Renal pelvis (tissue), 4 donors: ENCODE measurements around the gene CACTIN. TPM values are rescaled to one million over a fixed set of nuclear protein-coding genes. Genes with fewer than 3 reads are reported as not detected.

ENCODE experiments used
- DNase-seq: peaks from one replicate; pipeline ENCODE4 v3.0.0-alpha.2; 2013
- polyA plus RNA-seq, 3 donors: library from polyadenylated mRNA; unstranded; fragments of 120-200 nt; gene quantifications; one replicate each; pipeline ENCODE4 v1.2.1, GENCODE V29; 2013; ENCODE audit not compliant: insufficient read length in 3 of 3

The CACTIN gene
- polyA plus RNA-seq, 3 donors: 27.4 to 30.2 (median 30.0) TPM

DNA sequence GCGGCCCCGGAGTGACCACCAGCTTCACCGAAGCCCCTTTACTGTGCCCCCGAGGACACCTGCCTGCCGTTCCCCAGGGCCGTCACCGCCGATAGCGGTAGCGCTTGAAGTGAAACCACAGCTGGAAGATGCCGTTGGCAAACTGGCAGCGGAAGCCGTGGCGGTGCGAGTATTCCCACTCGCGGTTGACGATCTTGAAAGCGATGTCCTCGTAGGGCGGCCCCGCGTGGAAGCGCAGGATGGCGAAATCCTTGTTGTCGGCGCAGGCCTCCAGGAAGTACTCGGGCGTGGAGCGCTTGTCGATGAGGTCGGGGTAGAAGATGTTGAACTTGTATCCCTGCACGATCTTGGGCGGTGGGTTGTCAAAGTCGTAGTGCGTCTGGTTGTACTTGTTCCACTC, 14.7 kb downstream of the CACTIN start:
- DNase-seq: no peak

- DNase-seq: no peak
These were observed 15.6 kb downstream of the CACTIN start for GRCh38 chr19:3610745-3611717.

- DNase-seq: no peak
These were observed 16.5 kb downstream of the CACTIN start for GRCh38 chr19:3609779-3610719.

DNA sequence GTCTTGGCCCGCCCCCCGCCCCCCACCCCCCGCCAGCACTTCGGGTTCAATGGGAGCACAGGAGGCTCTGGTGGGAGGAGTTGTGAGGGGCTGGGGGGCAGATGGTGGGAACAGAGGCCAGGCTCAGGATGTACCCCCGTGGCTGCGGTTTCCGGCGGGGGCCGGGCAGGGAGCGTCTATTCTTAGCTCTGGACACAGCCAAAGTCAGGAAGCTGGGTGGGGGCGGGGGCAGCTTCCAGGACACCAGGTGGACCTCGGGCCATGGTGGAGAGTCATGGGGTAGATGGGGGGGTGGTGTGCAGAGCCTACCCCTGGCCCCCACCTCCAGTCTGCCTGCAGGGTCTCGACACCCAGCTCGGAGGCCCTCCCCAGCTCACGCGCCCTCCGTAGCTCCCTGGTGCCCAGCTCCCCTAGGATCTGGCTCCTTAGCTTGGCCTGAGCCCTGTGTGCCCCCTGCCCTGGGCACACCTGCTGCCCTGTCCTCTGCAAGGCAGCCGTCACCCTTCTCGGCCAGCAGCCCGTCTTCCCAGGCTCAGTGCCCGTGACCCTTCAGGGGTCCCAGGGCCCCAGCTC, 17.8 kb downstream of the CACTIN start:
- no peak for DNase-seq

- DNase-seq: no peak
These were observed 18.4 kb downstream of the CACTIN start for GRCh38 chr19:3608079-3608641.

DNA sequence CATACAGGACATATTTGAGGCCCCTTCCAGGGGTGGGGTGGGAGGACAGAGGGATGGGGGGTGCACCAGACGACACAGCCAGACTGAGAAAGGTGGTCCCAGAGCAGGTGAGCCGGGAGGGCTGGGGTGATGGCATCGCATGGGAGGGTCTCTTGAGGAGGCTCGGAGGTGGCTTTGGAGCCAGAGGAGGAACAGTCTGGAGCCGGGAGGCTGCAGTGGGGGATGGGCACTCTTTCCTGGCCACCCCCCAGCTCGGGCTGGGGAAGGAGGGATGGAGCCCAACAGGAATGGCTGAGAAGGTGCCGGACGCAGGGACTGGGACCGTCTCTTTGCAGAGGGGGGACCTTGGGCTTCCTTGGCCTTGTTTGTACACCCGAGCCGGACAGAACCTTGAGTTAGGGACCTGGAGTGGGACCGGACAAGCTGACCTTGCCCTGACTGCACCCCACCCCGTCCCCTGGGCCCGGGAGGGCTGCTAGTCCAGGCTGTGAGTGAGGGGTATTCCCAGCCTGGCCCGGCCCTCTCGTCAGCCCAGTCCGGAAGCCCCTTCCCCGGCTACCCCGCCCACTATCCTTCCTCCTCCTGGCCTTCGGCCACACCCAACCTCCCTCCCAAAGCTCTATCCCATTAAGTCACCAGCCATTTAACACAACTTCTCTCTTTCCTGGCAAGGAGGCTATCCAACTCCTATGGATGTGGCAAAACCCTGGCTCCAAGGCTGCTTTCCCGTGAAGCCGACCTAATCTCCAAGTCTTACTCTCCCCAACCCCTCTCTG, 19.1 kb downstream of the CACTIN start:
- peak; percentile 12 for DNase-seq

GRCh38 chr19:3606690-3607289, 19.8 kb downstream of the CACTIN start, which contains the start of gene TBXA2R:
Gene TBXA2R, minus strand, starts transcription at chr19:3606875. Its CDS starts 6,241 bp downstream, at chr19:3600634.
- peak; percentile 27 for DNase-seq

DNA sequence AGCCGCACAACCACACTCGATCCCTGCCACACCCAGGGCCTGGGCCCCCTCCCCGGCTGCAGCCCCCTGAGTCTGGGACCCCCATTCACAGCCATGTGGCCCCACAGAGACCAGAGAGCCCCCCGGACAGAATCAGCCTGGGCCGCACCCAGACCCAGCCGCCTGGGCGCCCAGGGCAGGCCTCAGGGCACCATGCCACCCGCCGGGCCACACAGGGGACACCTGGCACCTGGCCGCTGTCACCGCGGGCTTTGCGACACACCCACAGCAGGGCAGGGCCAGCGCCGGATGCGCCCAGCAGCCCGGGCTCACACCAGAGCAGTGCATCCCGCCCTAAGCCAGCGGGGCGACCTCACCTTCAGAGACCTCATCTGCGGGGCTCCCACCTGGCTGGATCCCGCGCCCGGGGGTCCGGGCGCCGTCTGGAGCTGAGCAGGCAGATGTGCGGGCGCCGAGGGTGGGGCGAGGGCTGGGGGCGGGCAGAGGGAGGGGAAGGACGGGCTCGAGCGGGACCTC, 20.4 kb downstream of the CACTIN start:
- DNase-seq: no peak

DNA sequence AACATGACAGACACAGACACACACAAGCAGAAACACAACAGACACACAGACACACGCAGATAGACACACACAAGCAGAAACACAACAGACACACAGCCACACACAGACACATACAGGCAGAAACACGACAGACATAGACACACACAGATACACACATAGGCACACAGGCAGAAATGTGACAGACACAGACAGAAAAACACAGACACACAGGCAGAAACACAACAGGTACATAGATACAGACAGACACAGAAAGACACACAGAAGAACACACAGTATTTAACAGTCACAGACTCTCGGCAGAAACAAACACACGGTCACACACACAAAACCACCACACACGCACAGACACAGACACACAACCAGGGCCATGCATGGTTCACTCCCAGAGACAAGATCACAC, 20.8 kb downstream of the CACTIN start:
- DNase-seq: no peak

GRCh38 chr19:3605361-3605760, 21.2 kb downstream of the CACTIN start:
- no peak for DNase-seq

DNA sequence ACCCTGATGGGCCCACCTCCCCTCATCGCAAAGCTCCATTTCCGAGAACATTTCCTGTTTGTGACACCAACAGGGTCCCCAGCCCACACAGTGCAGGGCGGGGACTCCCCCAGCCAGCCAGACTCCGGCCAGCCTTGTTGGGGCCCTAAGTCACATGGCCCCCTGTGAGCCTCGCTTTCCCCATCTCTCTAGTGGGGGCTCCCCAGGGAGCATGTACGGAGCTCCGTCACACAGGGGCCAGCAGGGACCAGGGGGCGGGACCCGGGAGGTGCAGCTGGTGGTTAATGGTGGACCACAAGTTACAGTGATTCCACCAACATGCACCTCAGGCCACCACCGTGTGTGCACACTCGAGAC, 21.6 kb downstream of the CACTIN start:
- DNase-seq: no peak

GRCh38 chr19:3604227-3604986, 22.2 kb downstream of the CACTIN start:
- no peak for DNase-seq

DNA sequence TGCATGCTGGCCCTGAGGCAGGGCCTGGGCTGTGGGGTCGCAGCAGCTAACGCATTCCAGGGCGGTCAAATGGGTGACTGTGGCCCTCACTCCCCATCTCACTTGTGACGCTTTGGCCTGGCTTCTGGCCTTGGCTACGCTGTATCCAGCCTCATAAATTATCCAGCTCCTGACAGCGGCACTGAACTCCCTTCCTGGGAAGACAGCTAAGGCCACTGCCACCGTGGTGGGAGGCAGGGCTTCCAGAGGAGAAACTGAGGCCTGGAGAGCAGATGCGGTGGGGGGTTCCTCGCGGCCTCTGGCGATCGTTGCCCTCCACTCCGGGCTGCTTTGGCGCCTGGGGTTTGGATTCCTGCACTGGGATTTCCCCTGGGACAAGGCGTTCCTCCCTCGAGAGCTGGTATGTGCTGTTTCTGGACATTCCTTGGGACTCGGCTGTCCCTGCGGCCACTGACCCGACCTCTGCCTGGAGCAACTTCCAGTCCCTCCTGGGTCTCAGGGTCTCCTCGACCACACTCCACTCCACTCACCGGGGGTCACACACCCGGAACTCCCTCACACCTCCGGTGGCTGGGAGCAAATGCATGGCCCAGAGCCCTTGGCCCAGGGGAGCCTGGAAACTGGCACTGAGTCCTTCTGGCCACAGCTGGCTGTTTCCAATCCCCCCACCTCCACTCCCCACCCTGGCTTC, 23.3 kb downstream of the CACTIN start:
- no peak for DNase-seq

GRCh38 chr19:3601021-3601420, 25.6 kb downstream of the CACTIN start:
- DNase-seq: no peak

DNA sequence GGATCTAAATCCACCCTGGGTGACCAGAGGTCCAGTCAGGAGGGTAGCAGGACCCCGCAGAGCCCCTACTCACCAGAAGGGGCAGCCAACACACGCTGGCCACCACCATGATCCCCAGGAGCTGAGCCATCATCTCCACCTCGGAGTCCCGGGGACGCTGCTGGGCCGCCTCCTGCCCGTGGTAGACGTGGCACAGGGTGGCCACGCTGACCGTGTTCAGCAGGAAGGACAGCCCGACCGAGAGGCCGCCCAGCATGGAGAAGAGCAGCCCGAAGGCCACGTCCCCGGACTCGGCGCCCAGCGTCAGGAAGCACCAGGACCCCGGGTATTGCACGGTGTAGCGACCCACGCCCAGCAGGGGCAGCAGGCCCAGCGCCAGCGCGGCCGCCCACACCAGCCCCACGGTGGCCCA, 26.8 kb downstream of the CACTIN start:
- DNase-seq: no peak

DNA sequence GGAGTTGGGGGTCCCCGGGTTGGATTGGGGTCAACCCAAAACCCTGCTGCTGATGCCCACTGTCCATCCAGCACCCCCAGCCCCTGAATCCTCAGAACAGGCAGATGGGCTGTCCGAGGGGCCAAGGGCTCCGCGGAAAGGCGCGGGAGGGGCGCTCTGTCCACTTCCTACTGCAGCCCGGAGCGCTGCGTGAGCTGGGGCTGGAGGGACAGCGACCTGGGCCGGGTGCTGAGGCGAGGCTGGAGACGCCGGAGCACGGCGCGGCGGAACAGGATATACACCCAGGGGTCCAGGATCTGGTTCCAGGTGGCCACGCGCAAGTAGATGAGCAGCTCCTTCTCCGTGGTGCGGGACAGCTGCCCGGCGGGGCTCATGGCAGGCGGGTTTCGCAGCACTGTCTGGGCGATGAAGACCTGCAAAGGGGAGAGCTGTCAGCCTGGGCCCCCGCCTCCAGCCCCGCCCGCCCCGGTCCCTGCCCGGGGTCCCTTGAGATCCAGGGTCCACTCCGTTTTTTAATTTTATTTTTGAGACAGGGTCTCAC, 31.0 kb downstream of the CACTIN start:
- no peak for DNase-seq

- DNase-seq: no peak
These were observed 33.4 kb downstream of the CACTIN start for GRCh38 chr19:3593156-3593555.

- no peak for DNase-seq
These were observed 34.5 kb downstream of the CACTIN start for GRCh38 chr19:3591876-3592613.
